RWPE1 (cell line): ENCODE measurements around the gene MEG3.

ENCODE experiments used
- CTCF ChIA-PET: fragments of 350-600 bp; sonication (Branson Sonifier 250); formaldehyde crosslinking; extraction: SDS; loops from one replicate; lab custom pipeline; 2021; lab: Yijun Ruan, JAX
- POLR2A ChIA-PET: fragments of 400-600 bp; formaldehyde crosslinking; extraction: SDS; loops from one replicate; lab custom pipeline; 2020; ENCODE audit warnings: antibody characterized with exemption; ENCODE audit not compliant: low non-redundant PET; lab: Yijun Ruan, JAX
- DNase-seq: peaks from one replicate; pipeline ENCODE4 v3.0.0; 2012; ENCODE audit warnings: low spot score
- H3K27ac ChIP-seq: fragments of 450-650 bp; 2 replicates; pipeline ENCODE4 v1.5.1; 2017
- TF ChIP-seq, protein P1 (sequence below): fragments of 450-650 bp; conservative IDR thresholded peaks from 2 replicates; pipeline ENCODE4 v1.5.1; 2017; ENCODE audit warnings: low read depth, mild to moderate bottlenecking

MEG3 gene

DNA sequence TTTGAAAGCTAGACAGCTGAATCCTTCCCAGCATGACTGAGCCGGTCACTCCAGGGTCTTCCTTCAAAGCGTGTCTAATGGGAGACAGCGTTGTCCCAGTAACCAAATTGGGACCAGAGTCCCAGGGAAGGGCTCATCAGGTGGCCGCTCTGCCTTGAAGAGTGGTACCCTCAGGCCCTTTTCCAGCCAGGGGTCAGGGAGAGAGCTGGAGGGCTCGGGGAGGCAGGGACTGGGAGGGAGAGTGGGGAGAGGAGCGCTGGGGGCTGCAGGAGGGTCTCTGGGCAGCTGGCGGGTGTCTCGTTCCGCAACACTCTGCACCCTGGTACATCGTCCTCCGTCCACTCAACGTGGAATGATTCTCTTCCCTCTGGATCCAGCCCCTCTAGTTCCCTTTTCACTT is 79.2 kb downstream of the MEG3 start:
- CTCF ChIA-PET: interaction anchor here (0.5 kb wide), 1 partner anchor 222 kb away, joined by 4 read pairs; no protein-coding TSS in a partner anchor
- POLR2A ChIA-PET: no interaction called here
- DNase-seq: no peak
- no peak overlapping the region for H3K27ac ChIP-seq
- TF ChIP-seq, protein P1, sequence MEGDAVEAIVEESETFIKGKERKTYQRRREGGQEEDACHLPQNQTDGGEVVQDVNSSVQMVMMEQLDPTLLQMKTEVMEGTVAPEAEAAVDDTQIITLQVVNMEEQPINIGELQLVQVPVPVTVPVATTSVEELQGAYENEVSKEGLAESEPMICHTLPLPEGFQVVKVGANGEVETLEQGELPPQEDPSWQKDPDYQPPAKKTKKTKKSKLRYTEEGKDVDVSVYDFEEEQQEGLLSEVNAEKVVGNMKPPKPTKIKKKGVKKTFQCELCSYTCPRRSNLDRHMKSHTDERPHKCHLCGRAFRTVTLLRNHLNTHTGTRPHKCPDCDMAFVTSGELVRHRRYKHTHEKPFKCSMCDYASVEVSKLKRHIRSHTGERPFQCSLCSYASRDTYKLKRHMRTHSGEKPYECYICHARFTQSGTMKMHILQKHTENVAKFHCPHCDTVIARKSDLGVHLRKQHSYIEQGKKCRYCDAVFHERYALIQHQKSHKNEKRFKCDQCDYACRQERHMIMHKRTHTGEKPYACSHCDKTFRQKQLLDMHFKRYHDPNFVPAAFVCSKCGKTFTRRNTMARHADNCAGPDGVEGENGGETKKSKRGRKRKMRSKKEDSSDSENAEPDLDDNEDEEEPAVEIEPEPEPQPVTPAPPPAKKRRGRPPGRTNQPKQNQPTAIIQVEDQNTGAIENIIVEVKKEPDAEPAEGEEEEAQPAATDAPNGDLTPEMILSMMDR: no peak

- peak; percentile 26 for DNase-seq
- no peak overlapping the region for H3K27ac ChIP-seq
- POLR2A ChIA-PET: no interaction called here
- CTCF ChIA-PET: interaction anchor here (1.5 kb wide), 1 partner anchor 329 kb away, joined by 9 read pairs; no protein-coding TSS in a partner anchor
- TF ChIP-seq, protein P1: no peak
These were observed 80.5 kb downstream of the MEG3 start for GRCh38 chr14:100906420-100906819.

DNA sequence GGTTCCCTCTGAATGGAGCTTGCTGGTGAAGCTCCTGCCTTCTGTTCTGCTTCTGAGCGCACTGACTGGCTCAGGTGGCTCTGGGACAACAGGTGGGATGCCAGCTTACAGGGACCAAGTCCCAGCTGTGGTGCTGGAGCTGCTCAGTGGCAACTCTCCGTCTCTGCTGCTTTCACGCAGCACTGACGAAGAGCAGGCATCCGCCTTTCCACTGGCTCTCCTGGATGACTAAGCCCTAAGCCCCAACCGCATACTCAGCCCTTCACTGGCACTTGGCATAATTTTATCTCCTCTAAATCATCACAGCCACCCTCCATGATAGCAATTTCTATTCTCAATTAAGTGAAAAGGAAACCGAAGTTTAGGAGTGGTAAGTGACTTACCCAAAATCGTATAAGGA is 81.3 kb downstream of the MEG3 start:
- TF ChIP-seq, protein P1: no peak
- no peak for DNase-seq
- CTCF ChIA-PET: no interaction called here
- H3K27ac ChIP-seq: no peak overlapping the region
- POLR2A ChIA-PET: no interaction called here

DNA sequence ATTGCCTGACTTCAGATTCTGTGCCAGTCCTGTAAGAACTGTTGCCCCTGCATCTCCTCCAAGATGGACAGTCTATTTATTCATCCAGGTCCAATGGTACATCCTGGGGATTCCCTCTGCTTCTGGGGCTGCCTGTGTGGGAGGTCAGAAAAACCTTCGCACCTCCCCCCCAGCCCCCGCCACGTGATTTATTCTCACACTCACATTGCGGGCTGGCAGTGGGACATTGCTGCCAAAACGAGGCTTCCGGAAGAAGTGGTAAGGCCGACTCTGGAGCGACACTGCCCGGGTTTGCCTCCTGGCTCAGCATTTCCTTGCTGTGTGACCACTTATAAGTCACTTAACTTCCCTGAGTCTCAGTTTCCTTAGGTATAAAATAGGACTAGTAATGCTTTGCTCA is 83.5 kb downstream of the MEG3 start:
- TF ChIP-seq, protein P1: no peak
- DNase-seq: no peak
- ChIA-PET POLR2A (no interaction called here), CTCF (interaction anchor here (0.5 kb wide), 1 partner anchor 303 kb away, joined by 3 read pairs; no protein-coding TSS in a partner anchor)
- no peak overlapping the region for H3K27ac ChIP-seq
